Transverse colon (tissue), 3 donors: ENCODE results near the gene NEXN.

Experiments
- POLR2A ChIP-seq: fragments of 450-650 bp; IDR thresholded peaks from one replicate; pipeline ENCODE4 v1.6.1; 2016; ENCODE audit warnings: antibody characterized with exemption, mild to moderate bottlenecking, moderate library complexity
- TF ChIP-seq, protein P1 (sequence below), 5 experiments: fragments of 200-600 bp in 3 of 5; fragments of 450-650 bp in 2 of 5; sonication (generic) in 3 of 5; IDR thresholded peaks; 1 replicate in 2 of 5; 2 replicates in 3 of 5; pipeline ENCODE4 v1.5.1; 2016 to 2017; ENCODE audit warnings: antibody characterized with exemption in 5 of 5, inconsistent platforms in 3 of 5, mild to moderate bottlenecking in 2 of 5, moderate library complexity in 1 of 5

- TF ChIP-seq, protein P1, sequence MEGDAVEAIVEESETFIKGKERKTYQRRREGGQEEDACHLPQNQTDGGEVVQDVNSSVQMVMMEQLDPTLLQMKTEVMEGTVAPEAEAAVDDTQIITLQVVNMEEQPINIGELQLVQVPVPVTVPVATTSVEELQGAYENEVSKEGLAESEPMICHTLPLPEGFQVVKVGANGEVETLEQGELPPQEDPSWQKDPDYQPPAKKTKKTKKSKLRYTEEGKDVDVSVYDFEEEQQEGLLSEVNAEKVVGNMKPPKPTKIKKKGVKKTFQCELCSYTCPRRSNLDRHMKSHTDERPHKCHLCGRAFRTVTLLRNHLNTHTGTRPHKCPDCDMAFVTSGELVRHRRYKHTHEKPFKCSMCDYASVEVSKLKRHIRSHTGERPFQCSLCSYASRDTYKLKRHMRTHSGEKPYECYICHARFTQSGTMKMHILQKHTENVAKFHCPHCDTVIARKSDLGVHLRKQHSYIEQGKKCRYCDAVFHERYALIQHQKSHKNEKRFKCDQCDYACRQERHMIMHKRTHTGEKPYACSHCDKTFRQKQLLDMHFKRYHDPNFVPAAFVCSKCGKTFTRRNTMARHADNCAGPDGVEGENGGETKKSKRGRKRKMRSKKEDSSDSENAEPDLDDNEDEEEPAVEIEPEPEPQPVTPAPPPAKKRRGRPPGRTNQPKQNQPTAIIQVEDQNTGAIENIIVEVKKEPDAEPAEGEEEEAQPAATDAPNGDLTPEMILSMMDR (IDR thresholded peaks at IDR 0.05): no peak
- TF ChIP-seq POLR2A: no peak
These were observed 46.9 kb upstream of the NEXN start for GRCh38 chr1:77841574-77841973.
